ENCODE measurements around the gene CACNA1C.

Gene CACNA1C

DNA sequence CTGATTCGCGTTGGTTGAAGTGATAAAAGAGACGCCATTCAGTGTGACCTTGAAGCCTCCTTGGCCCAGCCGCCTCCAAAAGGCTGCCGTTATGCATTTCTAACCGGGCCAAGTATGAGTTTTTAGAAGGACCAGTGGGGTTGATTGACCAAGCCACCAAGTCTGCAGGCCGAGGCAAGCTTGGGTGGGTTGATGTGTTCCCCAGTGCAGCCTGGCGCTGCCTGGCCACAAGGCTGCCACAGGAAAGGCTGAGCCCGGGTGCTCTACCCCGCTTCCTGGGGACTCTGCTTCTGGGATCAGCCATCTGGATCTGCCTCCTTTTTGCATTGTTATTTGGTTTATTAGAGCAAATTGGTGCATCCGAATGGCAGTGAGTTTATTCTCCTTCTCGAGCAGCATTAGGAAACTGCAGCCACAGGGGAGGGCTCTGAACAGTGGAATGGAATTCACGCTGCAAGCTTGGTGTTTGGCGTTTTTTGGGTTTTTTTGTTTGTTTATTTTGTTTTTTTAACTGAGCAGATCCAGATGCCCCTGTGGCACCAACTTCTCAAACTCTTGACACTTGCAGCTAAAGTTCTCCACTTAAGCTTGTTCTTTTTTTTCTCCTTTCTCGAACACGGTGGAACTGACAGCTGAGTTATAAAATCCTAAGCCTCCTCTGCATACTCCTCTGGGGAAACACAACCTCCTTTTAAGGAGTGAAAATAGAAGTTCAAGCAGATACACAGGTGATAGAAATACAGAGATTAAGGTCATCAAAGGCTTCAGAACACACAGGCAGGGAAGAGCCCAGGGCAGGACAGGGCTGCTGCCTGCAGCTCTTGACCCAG lies 596.6 kb downstream of the CACNA1C start:
- H3K27me3 ChIP-seq (ENCODE audit: insufficient read depth, low read depth), result no peaks in the 10 kb centered on the region; the same call in 1 of the 2 replicates
- no peaks in the 10 kb centered on the region for H3K79me2 ChIP-seq (ENCODE audit: insufficient read depth, low read depth)
- H3K9ac ChIP-seq, result no peak overlapping the region
- no peaks in the 10 kb centered on the region for H3K4me1 ChIP-seq (ENCODE audit: low read depth, poor library complexity, severe bottlenecking)
- no peak overlapping the region for H3K4me3 ChIP-seq (IDR thresholded peaks at IDR 0.05; ENCODE audit: insufficient read depth, low read depth, low read length)
- H3K4me2 ChIP-seq, result no peak overlapping the region
- TF ChIP-seq, protein P1, sequence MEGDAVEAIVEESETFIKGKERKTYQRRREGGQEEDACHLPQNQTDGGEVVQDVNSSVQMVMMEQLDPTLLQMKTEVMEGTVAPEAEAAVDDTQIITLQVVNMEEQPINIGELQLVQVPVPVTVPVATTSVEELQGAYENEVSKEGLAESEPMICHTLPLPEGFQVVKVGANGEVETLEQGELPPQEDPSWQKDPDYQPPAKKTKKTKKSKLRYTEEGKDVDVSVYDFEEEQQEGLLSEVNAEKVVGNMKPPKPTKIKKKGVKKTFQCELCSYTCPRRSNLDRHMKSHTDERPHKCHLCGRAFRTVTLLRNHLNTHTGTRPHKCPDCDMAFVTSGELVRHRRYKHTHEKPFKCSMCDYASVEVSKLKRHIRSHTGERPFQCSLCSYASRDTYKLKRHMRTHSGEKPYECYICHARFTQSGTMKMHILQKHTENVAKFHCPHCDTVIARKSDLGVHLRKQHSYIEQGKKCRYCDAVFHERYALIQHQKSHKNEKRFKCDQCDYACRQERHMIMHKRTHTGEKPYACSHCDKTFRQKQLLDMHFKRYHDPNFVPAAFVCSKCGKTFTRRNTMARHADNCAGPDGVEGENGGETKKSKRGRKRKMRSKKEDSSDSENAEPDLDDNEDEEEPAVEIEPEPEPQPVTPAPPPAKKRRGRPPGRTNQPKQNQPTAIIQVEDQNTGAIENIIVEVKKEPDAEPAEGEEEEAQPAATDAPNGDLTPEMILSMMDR (conservative IDR thresholded peaks at IDR 0.05; ENCODE audit: low read depth, low read length), result no peak
- no peak overlapping the region for H2AFZ ChIP-seq (ENCODE audit: low read depth)
- H4K20me1 ChIP-seq (ENCODE audit: insufficient read depth), result no peaks in the 10 kb centered on the region
- no peak overlapping the region for H3K27ac ChIP-seq
- H3K36me3 ChIP-seq (ENCODE audit: insufficient read depth), result no peaks in the 10 kb centered on the region

DNA sequence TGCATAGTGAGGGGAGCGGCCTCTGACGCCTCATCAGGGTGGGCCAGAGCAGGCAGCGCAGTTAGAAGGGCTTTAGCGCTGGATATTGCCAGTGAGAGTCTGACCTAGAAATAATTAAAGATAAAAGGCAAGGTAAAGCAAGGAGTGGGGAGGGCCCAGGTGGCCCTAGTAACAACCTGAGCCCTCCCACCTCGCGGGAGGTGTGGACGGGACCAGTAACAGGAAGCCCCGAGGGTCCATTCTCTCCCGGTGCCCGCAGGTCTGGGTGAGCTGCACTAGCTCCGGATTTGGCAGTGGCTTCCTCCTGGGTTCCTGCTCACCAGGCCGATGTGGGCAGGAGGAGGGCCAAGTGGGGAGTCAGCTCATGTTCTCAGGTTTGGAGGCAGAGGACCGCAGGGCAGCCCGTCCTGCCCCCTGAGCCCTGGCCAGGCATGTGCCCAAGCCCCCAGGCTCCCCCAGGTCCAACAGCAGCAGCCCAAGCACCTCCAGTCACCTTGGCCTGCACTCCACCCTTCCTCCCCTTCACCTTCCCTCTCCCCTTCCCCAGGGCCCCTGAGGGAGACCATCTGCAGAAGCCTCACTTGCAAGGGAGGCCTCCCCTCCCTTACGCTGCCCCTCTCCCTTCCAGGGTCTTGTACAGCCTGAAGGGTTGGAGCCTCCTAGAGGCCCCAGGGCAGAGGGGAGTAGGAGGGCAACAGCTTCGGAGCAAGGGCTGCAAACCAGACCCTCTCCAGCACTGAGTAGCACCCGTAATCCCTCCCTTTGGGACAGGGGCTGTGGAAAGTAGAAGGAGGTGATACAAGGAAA lies 597.7 kb downstream of the CACNA1C start:
- no peaks in the 10 kb centered on the region; the same call in 1 of the 2 replicates for H3K27me3 ChIP-seq (ENCODE audit: insufficient read depth, low read depth)
- H3K9ac ChIP-seq, result no peak overlapping the region
- no peaks in the 10 kb centered on the region for H3K79me2 ChIP-seq (ENCODE audit: insufficient read depth, low read depth)
- H4K20me1 ChIP-seq (ENCODE audit: insufficient read depth), result no peaks in the 10 kb centered on the region
- TF ChIP-seq, protein P1 (conservative IDR thresholded peaks at IDR 0.05; ENCODE audit: low read depth, low read length), result no peak
- H3K4me1 ChIP-seq (ENCODE audit: low read depth, poor library complexity, severe bottlenecking), result no peaks in the 10 kb centered on the region
- H3K4me3 ChIP-seq (IDR thresholded peaks at IDR 0.05; ENCODE audit: insufficient read depth, low read depth, low read length), result no peak overlapping the region
- H2AFZ ChIP-seq (ENCODE audit: low read depth), result no peak overlapping the region
- no peak overlapping the region for H3K27ac ChIP-seq
- no peaks in the 10 kb centered on the region for H3K36me3 ChIP-seq (ENCODE audit: insufficient read depth)
- H3K4me2 ChIP-seq, result no peak overlapping the region

- H3K9ac ChIP-seq, result no peak overlapping the region
- no peaks in the 10 kb centered on the region for H4K20me1 ChIP-seq (ENCODE audit: insufficient read depth)
- TF ChIP-seq, protein P1 (conservative IDR thresholded peaks at IDR 0.05; ENCODE audit: low read depth, low read length), result no peak
- no peaks in the 10 kb centered on the region; the same call in 1 of the 2 replicates for H3K27me3 ChIP-seq (ENCODE audit: insufficient read depth, low read depth)
- no peaks in the 10 kb centered on the region for H3K79me2 ChIP-seq (ENCODE audit: insufficient read depth, low read depth)
- H3K4me1 ChIP-seq (ENCODE audit: low read depth, poor library complexity, severe bottlenecking), result no peaks in the 10 kb centered on the region
- H3K27ac ChIP-seq, result no peak overlapping the region
- no peak overlapping the region for H3K4me2 ChIP-seq
- no peak overlapping the region for H3K4me3 ChIP-seq (IDR thresholded peaks at IDR 0.05; ENCODE audit: insufficient read depth, low read depth, low read length)
- H3K36me3 ChIP-seq (ENCODE audit: insufficient read depth), result no peaks in the 10 kb centered on the region
- H2AFZ ChIP-seq (ENCODE audit: low read depth), result no peak overlapping the region
Observed at GRCh38 chr12:2651068-2651965, 598.5 kb downstream of the CACNA1C start.

DNA sequence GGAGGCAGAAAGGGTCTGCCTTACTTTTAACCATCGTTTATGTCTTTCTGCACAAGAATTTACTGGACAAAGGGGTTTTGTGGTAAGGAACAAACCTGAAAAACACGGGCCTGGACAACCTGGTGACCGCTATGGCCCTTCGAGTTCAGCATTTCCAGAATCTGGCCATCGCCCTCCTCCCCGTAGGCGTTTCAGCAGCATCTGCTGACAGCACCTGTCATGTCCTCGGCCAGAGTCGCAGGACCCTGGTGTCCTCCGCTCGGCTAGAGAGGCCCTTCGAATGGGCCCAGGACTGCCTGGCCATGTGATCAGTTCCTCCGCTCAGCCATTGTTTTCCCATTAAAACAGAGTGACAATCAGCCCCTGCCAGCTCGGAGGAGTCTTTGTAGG lies 599.2 kb downstream of the CACNA1C start:
- Histone ChIP-seq H3K36me3 (ENCODE audit: insufficient read depth) (no peaks in the 10 kb centered on the region), H4K20me1 (ENCODE audit: insufficient read depth) (no peaks in the 10 kb centered on the region), H2AFZ (ENCODE audit: low read depth) (no peak overlapping the region), H3K27ac (no peak overlapping the region), H3K9ac (no peak overlapping the region), H3K27me3 (ENCODE audit: insufficient read depth, low read depth) (no peaks in the 10 kb centered on the region; the same call in 1 of the 2 replicates), H3K4me2 (no peak overlapping the region), H3K4me1 (ENCODE audit: low read depth, poor library complexity, severe bottlenecking) (no peaks in the 10 kb centered on the region), H3K4me3 (IDR thresholded peaks at IDR 0.05; ENCODE audit: insufficient read depth, low read depth, low read length) (no peak overlapping the region), H3K79me2 (ENCODE audit: insufficient read depth, low read depth) (no peaks in the 10 kb centered on the region)
- TF ChIP-seq, protein P1 (conservative IDR thresholded peaks at IDR 0.05; ENCODE audit: low read depth, low read length), result no peak
